Measurements from ENCODE around the gene RAC2. TPM values are rescaled to one million over a fixed set of nuclear protein-coding genes. Genes with fewer than 3 reads are reported as not detected.

The RAC2 gene
- total and polyA plus RNA-seq, 2 experiments from 2014 or later: 9.9 to 10.5 TPM

GRCh38 chr22:37198258-37199102, 45.6 kb downstream of the RAC2 start:
- H3K36me3 ChIP-seq (replicated peaks; ENCODE audit: insufficient read depth, low read depth): no peaks in the 10 kb centered on the region
- no peaks in the 10 kb centered on the region for H3K9me3 ChIP-seq (ENCODE audit: low read depth)
- DNase-seq (ENCODE audit: low spot score): peak; percentile 91
- peak overlapping the region; percentile 89 for H3K4me2 ChIP-seq
- 6% methylated on average over 47 of the region's 51 CpGs for WGBS (ENCODE audit: low lambda C conversion rate, missing lambda C conversion rate)
- H2AFZ ChIP-seq: peak overlapping the region; percentile 64
- peak overlapping the region; percentile 59 for H3K4me3 ChIP-seq
- H3K27ac ChIP-seq: peak overlapping the region; percentile 92
- no peaks in the 10 kb centered on the region for H3K79me2 ChIP-seq
- no peaks in the 10 kb centered on the region for H4K20me1 ChIP-seq (ENCODE audit: insufficient read depth, poor library complexity, severe bottlenecking)
- no peaks in the 10 kb centered on the region for H3K27me3 ChIP-seq
- H3K4me1 ChIP-seq (ENCODE audit: insufficient read depth): peaks cover 35% of the 10 kb centered on the region
- TF ChIP-seq CTCF (IDR thresholded peaks at IDR 0.05; ENCODE audit: poor library complexity) (peak; percentile 98), EZH2phosphoT487 (IDR thresholded peaks at IDR 0.05; ENCODE audit: low read depth, severe bottlenecking, unreplicated experiment) (no peak)
- no peaks in the 10 kb centered on the region for H3K9me2 ChIP-seq (replicated peaks; ENCODE audit: insufficient read depth)

- TF ChIP-seq EZH2 (IDR thresholded peaks at IDR 0.05; ENCODE audit: borderline replicate concordance) (no peak), EZH2phosphoT487 (IDR thresholded peaks at IDR 0.05; ENCODE audit: low read depth, severe bottlenecking, unreplicated experiment) (no peak), CTCF (IDR thresholded peaks at IDR 0.05; ENCODE audit: poor library complexity) (no peak)
- Histone ChIP-seq H4K20me1 (ENCODE audit: insufficient read depth, poor library complexity, severe bottlenecking) (no peaks in the 10 kb centered on the region), H3K9me3 (ENCODE audit: low read depth) (no peaks in the 10 kb centered on the region), H3K4me1 (ENCODE audit: insufficient read depth) (peaks cover 35% of the 10 kb centered on the region), H3K9me2 (replicated peaks; ENCODE audit: insufficient read depth) (no peaks in the 10 kb centered on the region), H3K79me2 (no peaks in the 10 kb centered on the region), H3K36me3 (replicated peaks; ENCODE audit: insufficient read depth, low read depth) (no peaks in the 10 kb centered on the region), H2AFZ (no peak overlapping the region), H3K27ac (peak overlapping the region; percentile 92), H3K27me3 (no peaks in the 10 kb centered on the region), H3K4me3 (peak overlapping the region; percentile 39), H3K4me2 (peak overlapping the region; percentile 89)
- 54% methylated on average over 12 of the region's 12 CpGs for WGBS (ENCODE audit: low lambda C conversion rate, missing lambda C conversion rate)
- DNase-seq (ENCODE audit: low spot score): peak; percentile 79
These were observed 46.4 kb downstream of the RAC2 start for GRCh38 chr22:37197451-37198257.

GRCh38 chr22:37196539-37197450, 47.3 kb downstream of the RAC2 start:
- no peak overlapping the region for H3K4me3 ChIP-seq
- DNase-seq (ENCODE audit: low spot score): peak; percentile 80
- H3K9me2 ChIP-seq (replicated peaks; ENCODE audit: insufficient read depth): no peaks in the 10 kb centered on the region
- 59% methylated on average over 14 of the region's 14 CpGs for WGBS (ENCODE audit: low lambda C conversion rate, missing lambda C conversion rate)
- no peaks in the 10 kb centered on the region for H4K20me1 ChIP-seq (ENCODE audit: insufficient read depth, poor library complexity, severe bottlenecking)
- no peaks in the 10 kb centered on the region for H3K27me3 ChIP-seq
- H3K36me3 ChIP-seq (replicated peaks; ENCODE audit: insufficient read depth, low read depth): no peaks in the 10 kb centered on the region
- H3K27ac ChIP-seq: peak overlapping the region; percentile 83
- peaks cover 38% of the 10 kb centered on the region for H3K4me1 ChIP-seq (ENCODE audit: insufficient read depth)
- peak overlapping the region; percentile 89 for H3K4me2 ChIP-seq
- H3K79me2 ChIP-seq: no peaks in the 10 kb centered on the region
- no peaks in the 10 kb centered on the region for H3K9me3 ChIP-seq (ENCODE audit: low read depth)
- TF ChIP-seq CTCF (IDR thresholded peaks at IDR 0.05; ENCODE audit: poor library complexity) (peak; percentile 6), EZH2 (IDR thresholded peaks at IDR 0.05; ENCODE audit: borderline replicate concordance) (no peak)
- H2AFZ ChIP-seq: no peak overlapping the region
